ENCODE measurements around the gene MXD4. TPM values are rescaled to one million over a fixed set of nuclear protein-coding genes. Genes with fewer than 3 reads are reported as not detected.

Gene MXD4
- total RNA-seq = 10 to 100 TPM; 27.5 to 76.6 (median 35.5) TPM
- 10 to 100 TPM; 39.0 to 55.5 TPM for polyA plus RNA-seq
- long read RNA-seq, donor 1, full-length matches to known transcripts = 132 of 174 reads
- long read RNA-seq, donor 1, partial matches to known transcripts = 8 of 174 reads
- long read RNA-seq, donor 1, other reads (novel, unspliced or antisense) = 34 of 174 reads
- long read RNA-seq, donor 2, full-length matches to known transcripts = 3 of 25 reads
- long read RNA-seq, donor 2, partial matches to known transcripts = 1 of 25 reads
- long read RNA-seq, donor 2, other reads (novel, unspliced or antisense) = 21 of 25 reads
- long read RNA-seq, donor 3, full-length matches to known transcripts = 102 of 134 reads
- long read RNA-seq, donor 3, partial matches to known transcripts = 4 of 134 reads
- long read RNA-seq, donor 3, other reads (novel, unspliced or antisense) = 28 of 134 reads

DNA sequence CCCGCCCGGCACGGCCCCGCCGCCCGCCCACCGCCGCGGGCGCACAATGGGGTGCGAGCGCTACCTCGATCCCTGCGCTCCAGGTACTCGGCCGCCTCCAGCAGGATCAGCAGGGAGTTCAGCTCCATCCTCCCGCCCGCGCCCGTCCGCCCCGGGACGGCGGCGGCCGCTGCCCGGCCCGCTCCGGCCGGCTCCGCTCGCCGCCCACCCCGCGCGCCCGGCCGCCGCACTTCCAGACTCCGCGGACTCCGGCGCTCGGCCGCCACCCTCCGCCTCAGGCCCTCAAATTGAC lies at the start of gene MXD4:
Gene MXD4, minus strand, starts transcription at position 257 of the 292 bp plus-strand sequence. Its CDS starts 129 bp downstream, at position 128.
- TF ChIP-seq, protein P1, sequence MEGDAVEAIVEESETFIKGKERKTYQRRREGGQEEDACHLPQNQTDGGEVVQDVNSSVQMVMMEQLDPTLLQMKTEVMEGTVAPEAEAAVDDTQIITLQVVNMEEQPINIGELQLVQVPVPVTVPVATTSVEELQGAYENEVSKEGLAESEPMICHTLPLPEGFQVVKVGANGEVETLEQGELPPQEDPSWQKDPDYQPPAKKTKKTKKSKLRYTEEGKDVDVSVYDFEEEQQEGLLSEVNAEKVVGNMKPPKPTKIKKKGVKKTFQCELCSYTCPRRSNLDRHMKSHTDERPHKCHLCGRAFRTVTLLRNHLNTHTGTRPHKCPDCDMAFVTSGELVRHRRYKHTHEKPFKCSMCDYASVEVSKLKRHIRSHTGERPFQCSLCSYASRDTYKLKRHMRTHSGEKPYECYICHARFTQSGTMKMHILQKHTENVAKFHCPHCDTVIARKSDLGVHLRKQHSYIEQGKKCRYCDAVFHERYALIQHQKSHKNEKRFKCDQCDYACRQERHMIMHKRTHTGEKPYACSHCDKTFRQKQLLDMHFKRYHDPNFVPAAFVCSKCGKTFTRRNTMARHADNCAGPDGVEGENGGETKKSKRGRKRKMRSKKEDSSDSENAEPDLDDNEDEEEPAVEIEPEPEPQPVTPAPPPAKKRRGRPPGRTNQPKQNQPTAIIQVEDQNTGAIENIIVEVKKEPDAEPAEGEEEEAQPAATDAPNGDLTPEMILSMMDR (IDR thresholded peaks at IDR 0.05) = no peak
- TF ChIP-seq POLR2A (IDR thresholded peaks at IDR 0.05) = peak in 1 of 2 donors; percentile 26
- intact Hi-C loops (cut with DNase I) = loop anchor here in 7 of 10 donors (2.0 to 10.0 kb wide), 7 partner anchors 19 to 493 kb away; partner anchors contain the start of genes CFAP99 (in 4 of the 7), ZFYVE28 (in 4 of the 7), FAM193A (in 1 of the 7) and HAUS3 (in 1 of the 7)

GRCh38 chr4:2306773-2307410 lies 45.0 kb upstream of the MXD4 start:
- H3K4me3 ChIP-seq = no peak overlapping the region
- WGBS, 4 donors = 86 to 93% (median 88%) methylated on average over 10 of the region's 10 CpGs
- no peaks in the 10 kb centered on the region for H3K4me1 ChIP-seq
- no peaks in the 10 kb centered on the region for H3K27me3 ChIP-seq
- TF ChIP-seq, protein P1 (IDR thresholded peaks at IDR 0.05) = no peak
- no peak for TF ChIP-seq POLR2A (IDR thresholded peaks at IDR 0.05)
- DNase-seq = no peak
- ATAC-seq = no peak
- no peak overlapping the region for H3K27ac ChIP-seq
- H3K9me3 ChIP-seq = peaks cover 0 to 52% (median 12%) of the 10 kb centered on the region in 12 donors
- intact Hi-C loops (cut with DNase I) = no loop called here
- peaks cover 0 to 2% (median 0%) of the 10 kb centered on the region in 9 donors for H3K36me3 ChIP-seq

More for the DNA sequence above, at the start of gene MXD4:
- Histone ChIP-seq H3K9me3 (no peaks in the 10 kb centered on the region), H3K4me3 (peak within 1 kb of the TSS; percentile 70 to 100 (median 90)), H3K36me3 (peaks cover 0 to 22% (median 2%) of the 10 kb centered on the region in 9 donors), H3K27ac (peak within 1 kb of the TSS; percentile 94 to 100 (median 98)), H3K4me1 (peaks cover 27 to 82% (median 66%) of the 10 kb centered on the region in 12 donors), H3K27me3 (no peaks in the 10 kb centered on the region)
- 0 to 1% (median 0%) methylated on average over 3 to 46 of the region's 46 CpGs for whole genome bisulfite sequencing, 4 donors
- DNase-seq (no peak), ATAC-seq (no peak)

GRCh38 chr4:2305766-2306501 lies 44.0 kb upstream of the MXD4 start:
- intact Hi-C loops (cut with DNase I) = no loop called here
- TF ChIP-seq POLR2A (IDR thresholded peaks at IDR 0.05) = no peak
- TF ChIP-seq, protein P1 (IDR thresholded peaks at IDR 0.05) = no peak
- ATAC-seq = no peak

More at GRCh38 chr4:2305766-2306501, 44.0 kb upstream of the MXD4 start:
- Histone ChIP-seq H3K27ac (no peak overlapping the region), H3K9me3 (peaks cover 0 to 43% (median 8%) of the 10 kb centered on the region in 12 donors), H3K36me3 (peaks cover 0 to 2% (median 0%) of the 10 kb centered on the region in 9 donors), H3K4me1 (no peaks in the 10 kb centered on the region), H3K27me3 (no peaks in the 10 kb centered on the region), H3K4me3 (no peak overlapping the region)
- 79 to 89% (median 81%) methylated on average over 10 to 11 of the region's 11 CpGs for WGBS, 4 donors
- DNase-seq = no peak

Data from heart left ventricle (tissue), 16 donors.